NCI-H82 treated with DMSO at 0.1 percent for 48 hours (cell line): ENCODE results near the gene ARHGAP22.

Experiments used
- DNase-seq: peaks from one replicate; lab custom pipeline; 2025; ENCODE audit not compliant: unreplicated experiment; lab: John Stamatoyannopoulos, UW

Gene ARHGAP22

DNA sequence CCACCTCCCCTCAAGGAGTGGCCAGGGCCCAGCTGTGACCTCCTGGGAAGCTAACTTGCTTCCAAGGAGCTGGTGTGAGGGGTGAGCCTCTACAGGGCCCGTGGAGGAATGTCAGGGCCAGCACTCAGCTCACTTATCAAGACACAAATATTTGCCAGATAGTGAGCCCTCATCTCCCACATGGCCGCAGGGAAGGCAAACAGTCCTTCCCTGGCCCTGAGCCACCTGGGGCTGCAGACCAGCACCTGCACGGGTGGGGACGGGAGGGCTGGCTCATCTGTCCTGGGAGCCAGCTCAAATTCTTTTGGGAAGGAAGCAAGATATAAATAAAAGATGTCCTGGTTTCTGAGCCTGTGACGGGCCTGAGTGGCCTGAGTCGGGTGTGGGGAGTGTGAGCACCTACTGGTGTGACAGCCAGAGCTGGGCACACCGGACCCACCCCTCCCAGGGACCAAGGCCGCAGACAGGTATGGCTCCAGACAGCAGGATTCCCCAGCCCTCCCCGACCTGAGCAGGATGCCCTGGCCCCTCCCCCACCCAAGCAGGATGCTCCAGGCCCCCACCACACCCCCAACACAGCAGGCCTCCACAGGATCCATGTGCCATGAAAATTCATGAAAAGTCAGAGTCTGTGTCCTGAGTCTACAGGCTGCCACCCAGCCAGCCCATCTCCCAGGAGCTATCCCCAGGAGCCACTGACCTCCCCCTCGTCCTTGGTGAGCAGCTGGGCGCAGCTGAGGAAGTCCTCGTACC is 150.4 kb downstream of the ARHGAP22 start:
- no peak for DNase-seq

- DNase-seq, result no peak
Observed at GRCh38 chr10:48453451-48454301, 151.2 kb downstream of the ARHGAP22 start.

DNA sequence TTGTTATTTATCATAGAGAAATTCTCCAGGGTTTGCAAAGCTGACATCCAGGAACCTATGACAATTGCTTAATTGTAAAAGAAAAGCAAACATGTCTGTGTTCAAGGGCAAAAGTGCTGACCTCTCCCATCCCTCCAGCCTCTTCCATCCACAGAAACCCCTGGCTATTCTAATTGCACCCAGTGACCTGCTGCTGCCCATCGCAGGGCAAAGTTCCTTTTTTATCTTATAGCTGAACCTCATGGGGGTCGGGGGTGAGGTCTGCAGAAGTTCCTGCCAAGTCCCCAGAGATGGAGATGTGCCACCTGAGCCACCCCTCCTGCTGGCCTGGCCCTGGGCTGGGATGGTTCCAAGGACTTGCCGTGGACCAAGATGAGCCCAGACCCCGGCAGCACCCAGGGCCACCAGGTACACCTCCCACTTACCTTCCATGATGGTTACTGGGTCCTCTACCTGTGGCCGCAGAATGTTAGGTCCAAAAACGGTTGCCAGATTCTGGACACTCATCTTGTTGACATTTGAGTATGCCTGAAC is 151.9 kb downstream of the ARHGAP22 start:
- DNase-seq, result no peak

GRCh38 chr10:48451969-48452878 is 152.6 kb downstream of the ARHGAP22 start:
- DNase-seq, result no peak

DNA sequence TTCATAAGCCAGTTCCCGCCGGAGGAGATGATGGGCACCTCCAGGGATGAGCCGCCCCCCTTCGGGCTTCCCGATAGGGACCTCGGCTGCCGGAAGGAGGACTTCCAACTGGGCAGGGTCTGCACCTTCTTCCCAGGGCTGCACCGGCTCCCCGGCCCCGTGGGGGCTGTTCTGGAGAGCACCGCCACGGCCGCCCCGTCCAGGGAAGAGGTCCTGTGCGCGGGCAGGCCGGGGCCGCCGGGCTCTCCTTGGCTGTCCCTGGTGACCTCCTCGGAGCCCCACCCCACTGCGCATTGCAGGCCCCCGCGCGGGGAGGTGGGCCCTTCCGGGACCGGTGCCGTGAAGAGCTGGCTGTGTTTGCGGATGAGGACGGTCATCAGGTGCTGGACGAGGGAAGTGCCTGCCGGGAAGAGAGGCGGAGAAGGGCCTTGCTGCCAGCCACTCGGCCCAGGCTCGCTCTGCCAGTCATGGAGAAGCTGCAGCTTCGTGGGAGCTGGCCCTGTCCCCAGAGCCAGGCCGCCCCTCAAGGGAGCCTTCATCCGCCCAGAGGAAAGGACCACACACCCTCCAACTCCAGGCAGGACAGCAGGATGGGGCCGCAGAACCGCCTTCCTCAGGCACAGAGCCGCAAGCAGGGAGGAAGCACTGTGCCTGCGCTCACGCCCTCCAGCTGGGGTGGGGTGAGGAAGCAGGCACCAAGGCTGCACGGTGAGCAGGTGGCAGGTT is 154.0 kb downstream of the ARHGAP22 start:
- no peak for DNase-seq

GRCh38 chr10:48450233-48450740 is 154.6 kb downstream of the ARHGAP22 start:
- DNase-seq, result no peak

DNA sequence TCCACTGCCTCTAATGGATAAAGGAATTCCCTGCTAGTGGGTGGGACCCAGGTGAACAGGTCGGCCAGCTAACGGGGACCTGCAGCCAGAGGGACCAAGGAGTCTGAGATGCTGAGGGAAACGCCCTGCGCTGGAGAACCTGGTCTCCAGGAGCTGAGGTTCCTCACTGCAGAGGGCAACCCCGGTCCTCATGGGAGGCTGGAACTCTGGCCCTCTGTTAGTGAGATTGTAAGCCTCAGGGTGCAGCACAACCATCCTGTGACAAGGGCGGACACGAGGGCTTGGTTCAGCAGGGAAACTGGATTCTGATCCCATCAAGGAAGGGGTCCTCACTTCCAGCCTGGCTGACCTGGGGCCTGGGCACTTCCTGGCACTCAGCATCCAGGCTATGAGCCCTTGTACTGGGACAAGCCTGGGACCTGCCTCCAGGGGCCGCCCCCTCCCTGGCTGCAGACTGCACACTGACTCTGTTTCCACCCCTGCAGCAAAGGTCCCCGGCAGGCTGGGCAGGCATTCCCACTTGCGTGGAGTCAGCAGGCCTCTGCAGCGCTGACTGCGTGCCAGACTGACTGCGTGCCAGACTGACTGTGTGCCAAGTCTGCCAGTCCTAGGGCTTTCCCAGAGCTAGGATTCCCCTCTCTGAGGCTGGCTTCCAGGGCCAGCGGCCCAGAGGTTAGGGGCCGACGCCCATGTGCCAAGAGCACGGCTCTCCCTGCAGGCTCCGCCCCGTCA is 155.2 kb downstream of the ARHGAP22 start:
- DNase-seq, result no peak

- no peak for DNase-seq
Observed at GRCh38 chr10:48448796-48449195, 156.1 kb downstream of the ARHGAP22 start.

GRCh38 chr10:48447356-48448215 is 157.3 kb downstream of the ARHGAP22 start:
- no peak for DNase-seq

- no peak for DNase-seq
Observed at GRCh38 chr10:48446785-48447184, 158.1 kb downstream of the ARHGAP22 start.

GRCh38 chr10:48445932-48446331 is 158.9 kb downstream of the ARHGAP22 start:
- DNase-seq, result no peak

- DNase-seq, result peak; percentile 23
Observed at GRCh38 chr10:48444861-48445841, 159.7 kb downstream of the ARHGAP22 start.

DNA sequence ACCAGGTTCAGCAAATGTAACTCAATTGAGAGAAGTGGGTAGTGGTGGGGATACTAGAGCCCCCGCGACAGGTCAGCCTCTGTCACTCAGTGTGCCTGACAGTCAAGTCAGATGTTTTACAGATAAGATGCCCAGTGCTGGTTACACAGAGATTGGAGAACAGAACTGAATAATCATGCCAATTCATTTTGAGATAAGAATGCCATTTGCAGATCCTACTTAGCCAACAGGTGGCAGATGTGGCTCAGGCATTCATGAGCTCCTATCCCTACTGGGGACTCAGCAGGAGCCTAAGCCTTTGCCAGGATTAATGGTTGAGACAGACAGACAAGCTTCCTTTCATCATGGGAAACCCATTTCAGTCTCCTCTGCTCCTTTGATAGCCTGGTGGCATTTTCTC is 160.6 kb downstream of the ARHGAP22 start:
- DNase-seq, result peak; percentile 42

DNA sequence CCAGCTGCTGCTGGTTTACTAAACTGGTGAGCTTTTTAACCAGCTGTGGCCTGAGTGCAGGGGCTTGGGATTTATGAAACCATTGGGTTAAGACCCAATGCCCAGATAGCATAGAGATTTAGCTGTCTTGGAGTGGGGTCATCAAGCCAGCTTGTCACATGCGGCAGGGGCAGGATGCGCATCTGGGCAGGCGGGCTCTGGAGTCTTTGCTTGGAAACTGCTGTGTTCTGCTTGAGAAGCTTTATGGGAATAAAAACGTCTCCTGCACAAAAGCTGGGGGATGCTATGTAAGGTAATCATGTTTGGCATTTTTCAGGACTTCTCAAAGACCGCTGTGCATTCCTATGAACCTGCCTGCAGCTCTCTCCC is 162.1 kb downstream of the ARHGAP22 start:
- DNase-seq, result no peak

GRCh38 chr10:48442090-48442808 is 162.6 kb downstream of the ARHGAP22 start:
- no peak for DNase-seq

DNA sequence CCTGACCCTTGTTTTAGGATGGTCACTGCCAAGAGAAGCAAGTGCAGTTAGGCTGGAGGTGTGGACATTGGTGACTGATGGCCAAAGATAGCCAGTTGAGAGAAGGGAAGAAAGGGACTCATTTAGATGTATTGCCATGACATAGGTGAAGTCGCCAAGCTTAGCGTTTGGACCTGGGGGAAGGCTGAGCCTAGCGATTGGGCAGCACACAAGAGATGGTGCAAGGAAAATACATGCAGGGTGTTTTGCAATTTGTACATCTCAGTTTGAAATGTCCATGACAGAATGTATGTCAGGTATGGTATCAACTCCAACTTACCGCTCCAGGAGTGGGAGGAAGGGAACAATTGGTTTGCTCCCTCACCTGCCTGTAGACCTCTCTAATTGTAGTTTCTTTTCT is 164.1 kb downstream of the ARHGAP22 start:
- no peak for DNase-seq

DNA sequence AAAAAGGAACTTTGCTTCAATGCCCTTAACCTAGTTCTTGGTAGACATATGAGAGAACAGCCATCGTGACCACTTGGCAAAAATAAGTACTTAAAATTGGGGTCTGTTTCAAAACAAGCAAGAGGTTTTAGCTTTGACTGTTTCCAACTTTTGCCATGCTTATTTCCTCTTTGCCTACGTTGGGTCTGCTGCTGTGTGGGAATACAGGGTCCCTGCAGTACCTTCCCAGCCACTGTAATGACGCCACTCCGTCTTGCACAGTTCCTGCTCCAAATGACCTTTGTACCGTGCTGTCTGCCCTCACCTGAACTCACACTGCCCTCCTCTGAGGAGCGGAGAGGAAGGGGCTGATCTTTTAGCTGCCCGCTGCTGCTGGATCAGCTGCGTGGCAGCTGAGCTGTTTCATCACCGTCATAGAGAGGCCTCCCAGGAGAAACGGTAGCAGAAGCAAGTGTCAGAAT is 165.3 kb downstream of the ARHGAP22 start:
- DNase-seq, result no peak
